Ectodermal cell (in vitro differentiated cells): ENCODE data around the gene GLIPR1.
"Not testable (repeated sequence)": the region's sequence is repeated elsewhere in the genome, so short reads cannot be mapped to it uniquely, and the experiment has no call there.

Experiments used
- H3K27ac ChIP-seq: 2 replicates; pipeline ENCODE4 v1.7.0; 2013; ENCODE audit warnings: mild to moderate bottlenecking, low read depth, low read length; ENCODE audit not compliant: insufficient read depth, poor library complexity, severe bottlenecking
- H3K27me3 ChIP-seq: 2 replicates; pipeline ENCODE4 v1.7.0; 2013; ENCODE audit warnings: mild to moderate bottlenecking, low read length; ENCODE audit not compliant: insufficient read depth, control insufficient read depth, poor library complexity, severe bottlenecking
- H3K36me3 ChIP-seq: one replicate; pipeline ENCODE4 v1.7.0; 2013; ENCODE audit warnings: low read length; ENCODE audit not compliant: control insufficient read depth, insufficient read depth
- H3K4me1 ChIP-seq: one replicate; pipeline ENCODE4 v1.7.0; 2013; ENCODE audit warnings: low read length; ENCODE audit not compliant: control insufficient read depth, insufficient read depth
- H3K4me3 ChIP-seq: 2 replicates; pipeline ENCODE4 v1.7.0; 2013; ENCODE audit warnings: low read depth, low read length, control low read depth; ENCODE audit not compliant: insufficient read depth
- H3K9me3 ChIP-seq: 2 replicates; pipeline ENCODE4 v1.7.0; 2013; ENCODE audit warnings: mild to moderate bottlenecking, low read length, moderate library complexity; ENCODE audit not compliant: control insufficient read depth
- WGBS, 2 experiments: methylation state at CpG; one replicate each; pipeline ENCODE4 v1.1.7; 2013; ENCODE audit warnings: missing lambda C conversion rate in 2 of 2; 5-methylcytosine and 5-hydroxymethylcytosine counted together

GLIPR1 gene

GRCh38 chr12:75474116-75474515, 6.4 kb upstream of the GLIPR1 start:
- Histone ChIP-seq H3K27me3 (no peaks in the 10 kb centered on the region), H3K9me3 (no peaks in the 10 kb centered on the region), H3K27ac (no peak overlapping the region), H3K36me3 (no peaks in the 10 kb centered on the region), H3K4me1 (no peaks in the 10 kb centered on the region), H3K4me3 (no peak overlapping the region)
- 88 to 89% methylated on average over 2 of the region's 2 CpGs for WGBS, 2 experiments

- H3K27me3 ChIP-seq = no peaks in the 10 kb centered on the region
- H3K27ac ChIP-seq = no peak overlapping the region
- WGBS, 2 experiments = 100% methylated on average over 1 of the region's 1 CpG; no CpG with 5 or more reads in 1 of the 2 experiments
- no peaks in the 10 kb centered on the region for H3K36me3 ChIP-seq
- H3K9me3 ChIP-seq = no peaks in the 10 kb centered on the region
- no peaks in the 10 kb centered on the region for H3K4me1 ChIP-seq
- no peak overlapping the region for H3K4me3 ChIP-seq
These were observed 4.5 kb upstream of the GLIPR1 start for GRCh38 chr12:75476071-75476470.

- no peaks in the 10 kb centered on the region for H3K4me1 ChIP-seq
These were observed 3.4 kb upstream of the GLIPR1 start for GRCh38 chr12:75477137-75477536.

GRCh38 chr12:75478116-75478794, 2.3 kb upstream of the GLIPR1 start:
- H3K4me3 ChIP-seq = no peak overlapping the region
- no peaks in the 10 kb centered on the region for H3K27me3 ChIP-seq
- no peaks in the 10 kb centered on the region for H3K9me3 ChIP-seq
- 90 to 97% methylated on average over 4 to 5 of the region's 5 CpGs for WGBS, 2 experiments
- H3K4me1 ChIP-seq = no peaks in the 10 kb centered on the region
- H3K36me3 ChIP-seq = no peaks in the 10 kb centered on the region
- no peak overlapping the region for H3K27ac ChIP-seq

More at GRCh38 chr12:75477137-75477536, 3.4 kb upstream of the GLIPR1 start:
- no peak overlapping the region for H3K27ac ChIP-seq
- H3K9me3 ChIP-seq = no peaks in the 10 kb centered on the region
- 81 to 93% methylated on average over 2 of the region's 2 CpGs for WGBS, 2 experiments
- no peaks in the 10 kb centered on the region for H3K36me3 ChIP-seq
- no peak overlapping the region for H3K4me3 ChIP-seq
- no peaks in the 10 kb centered on the region for H3K27me3 ChIP-seq

- Histone ChIP-seq H3K4me3 (no peak overlapping the region), H3K27ac (no peak overlapping the region), H3K4me1 (no peaks in the 10 kb centered on the region), H3K36me3 (no peaks in the 10 kb centered on the region), H3K27me3 (no peaks in the 10 kb centered on the region), H3K9me3 (no peaks in the 10 kb centered on the region)
- WGBS, 2 experiments = no CpG with 5 or more reads among the region's 2 CpGs
These were observed 543 bp upstream of the GLIPR1 start for GRCh38 chr12:75479963-75480461.

GRCh38 chr12:75481013-75481705, 604 bp downstream of the GLIPR1 start:
- no peak overlapping the region for H3K4me3 ChIP-seq
- 76 to 86% methylated on average over 4 to 5 of the region's 5 CpGs for WGBS, 2 experiments
- no peaks in the 10 kb centered on the region for H3K4me1 ChIP-seq
- H3K27ac ChIP-seq = no peak overlapping the region
- no peaks in the 10 kb centered on the region for H3K36me3 ChIP-seq
- H3K27me3 ChIP-seq = no peaks in the 10 kb centered on the region
- H3K9me3 ChIP-seq = no peaks in the 10 kb centered on the region

GRCh38 chr12:75481774-75482173, 1.2 kb downstream of the GLIPR1 start:
- Histone ChIP-seq H3K36me3 (no peaks in the 10 kb centered on the region), H3K27me3 (no peaks in the 10 kb centered on the region)
- 92 to 95% methylated on average over 4 of the region's 4 CpGs for WGBS, 2 experiments

GRCh38 chr12:75482646-75483045, 2.1 kb downstream of the GLIPR1 start:
- Histone ChIP-seq H3K27me3 (no peaks in the 10 kb centered on the region), H3K4me1 (no peaks in the 10 kb centered on the region), H3K36me3 (no peaks in the 10 kb centered on the region), H3K4me3 (no peak overlapping the region), H3K27ac (no peak overlapping the region), H3K9me3 (no peaks in the 10 kb centered on the region)
- WGBS, 2 experiments = 92% methylated on average over 4 of the region's 4 CpGs

More at GRCh38 chr12:75481774-75482173, 1.2 kb downstream of the GLIPR1 start:
- no peaks in the 10 kb centered on the region for H3K4me1 ChIP-seq
- H3K4me3 ChIP-seq = no peak overlapping the region
- no peaks in the 10 kb centered on the region for H3K9me3 ChIP-seq
- H3K27ac ChIP-seq = no peak overlapping the region

- Histone ChIP-seq H3K4me3 (no peak overlapping the region), H3K27ac (no peak overlapping the region), H3K9me3 (no peaks in the 10 kb centered on the region), H3K4me1 (no peaks in the 10 kb centered on the region), H3K36me3 (no peaks in the 10 kb centered on the region), H3K27me3 (no peaks in the 10 kb centered on the region)
- whole genome bisulfite sequencing, 2 experiments = 90 to 93% methylated on average over 2 of the region's 2 CpGs
These were observed 2.9 kb downstream of the GLIPR1 start for GRCh38 chr12:75483431-75483830.

- not testable (repeated sequence) for H3K4me3 ChIP-seq, H3K4me1 ChIP-seq, H3K9me3 ChIP-seq, H3K36me3 ChIP-seq, H3K27me3 ChIP-seq, H3K27ac ChIP-seq
- 68 to 74% methylated on average over 2 of the region's 2 CpGs for WGBS, 2 experiments
These were observed 3.9 kb downstream of the GLIPR1 start for GRCh38 chr12:75484450-75484849.
